PC-3 (cell line): Measurements from ENCODE around the gene SLC5A9. TPM values are rescaled to one million over a fixed set of nuclear protein-coding genes. Genes with fewer than 3 reads are reported as not detected.

Experiments
- ATAC-seq: fragments of 200-7000 bp; cut with Tn5 transposase; 2 replicates; pipeline ENCODE4 v1.9.1; 2020; ENCODE audit warnings: mild to moderate bottlenecking, moderate library complexity
- Bru-seq: library from RNA; stranded (reverse); fragments of 400-500 nt; gene quantifications from one replicate; lab custom pipeline; 2021; lab: Mats Ljungman, UMichigan
- BruChase-seq, 2 experiments: library from RNA; stranded (reverse); fragments of 400-500 nt; gene quantifications; one replicate each; lab custom pipeline; 2021; lab: Mats Ljungman, UMichigan
- BruUV-seq: library from RNA; stranded (reverse); fragments of 400-500 nt; replicated peaks from 2 replicates; lab custom pipeline; 2021; lab: Mats Ljungman, UMichigan
- CTCF ChIA-PET: fragments of 300-600 bp; sonication (Branson Sonifier 250); formaldehyde crosslinking; loops from one replicate; lab custom pipeline; 2022; ENCODE audit warnings: antibody characterized with exemption; lab: Charles Lee
- POLR2A ChIA-PET: fragments of 300-600 bp; sonication (Branson Sonifier 250); formaldehyde crosslinking; loops from one replicate; lab custom pipeline; 2022; ENCODE audit warnings: antibody characterized with exemption; ENCODE audit not compliant: unreplicated experiment; lab: Charles Lee
- DNase-seq: peaks from one replicate; pipeline ENCODE4 v3.0.0-alpha.2; 2015
- H2AFZ ChIP-seq: fragments of 300-600 bp; sonication (generic); 2 replicates; pipeline ENCODE4 v1.6.0; 2016; ENCODE audit warnings: antibody characterized with exemption, low read length
- H3F3A ChIP-seq: fragments of 300-600 bp; sonication (generic); one replicate; pipeline ENCODE4 v1.6.0; 2017; ENCODE audit warnings: antibody characterized with exemption, low read length, control low read depth, mild to moderate bottlenecking; ENCODE audit not compliant: unreplicated experiment
- H3K27ac ChIP-seq: fragments of 300-600 bp; sonication (generic); 2 replicates; pipeline ENCODE4 v1.5.1; 2016; ENCODE audit warnings: mild to moderate bottlenecking, low read length
- H3K27me3 ChIP-seq: fragments of 300-600 bp; sonication (generic); 2 replicates; pipeline ENCODE4 v1.6.1; 2016; ENCODE audit warnings: low read length, mixed read lengths
- H3K36me3 ChIP-seq: fragments of 300-600 bp; sonication (generic); 2 replicates; pipeline ENCODE4 v1.6.1; 2016; ENCODE audit warnings: low read depth, mixed run types, low read length, mixed read lengths
- H3K4me1 ChIP-seq: fragments of 300-600 bp; sonication (generic); 2 replicates; pipeline ENCODE4 v1.5.1; 2016; ENCODE audit warnings: low read length; ENCODE audit not compliant: insufficient read depth
- H3K4me2 ChIP-seq: fragments of 300-600 bp; sonication (generic); 2 replicates; pipeline ENCODE4 v1.6.0; 2016; ENCODE audit warnings: low read length
- H3K4me3 ChIP-seq: fragments of 300-600 bp; sonication (generic); 2 replicates; pipeline ENCODE4 v1.5.1; 2016; ENCODE audit warnings: mild to moderate bottlenecking, low read length, mixed read lengths
- H3K79me2 ChIP-seq: fragments of 300-600 bp; sonication (generic); 2 replicates; pipeline ENCODE4 v1.6.1; 2017; ENCODE audit warnings: low read length, mixed read lengths
- H3K9ac ChIP-seq: fragments of 300-600 bp; sonication (generic); 2 replicates; pipeline ENCODE4 v1.6.0; 2016; ENCODE audit warnings: mild to moderate bottlenecking, low read length
- H3K9me2 ChIP-seq: fragments of 300-600 bp; sonication (generic); replicated peaks from 2 replicates; pipeline ENCODE4 v1.6.1; 2016; ENCODE audit warnings: mixed run types, low read length, mixed read lengths
- H3K9me3 ChIP-seq: fragments of 300-600 bp; sonication (generic); 2 replicates; pipeline ENCODE4 v1.6.1; 2016; ENCODE audit warnings: low read length, mixed read lengths
- H4K20me1 ChIP-seq: fragments of 300-600 bp; sonication (generic); 2 replicates; pipeline ENCODE4 v1.6.1; 2016; ENCODE audit warnings: low read length, mixed read lengths
- CTCF ChIP-seq: fragments of 300-600 bp; sonication (generic); conservative IDR thresholded peaks from 2 replicates; pipeline ENCODE4 v1.5.1; 2017; ENCODE audit warnings: antibody characterized with exemption, low read depth, mild to moderate bottlenecking, low read length
- EZH2 ChIP-seq: fragments of 300-600 bp; sonication (generic); IDR thresholded peaks from one replicate; pipeline ENCODE4 v1.6.1; 2017; ENCODE audit warnings: antibody characterized with exemption, mild to moderate bottlenecking, low read length; ENCODE audit not compliant: unreplicated experiment
- EZH2phosphoT487 ChIP-seq: fragments of 300-600 bp; sonication (generic); IDR thresholded peaks from 2 replicates; pipeline ENCODE4 v1.6.1; 2018; ENCODE audit warnings: mild to moderate bottlenecking, antibody characterized with exemption, low read length, borderline replicate concordance
- intact Hi-C: fragments of 100-400 bp; cut with micrococcal nuclease; formaldehyde crosslinking; loops from 2 replicates; pipeline ENCODE4 v1.9.0; 2023
- long read RNA-seq: library from polyadenylated mRNA; unstranded; transcript quantifications from one replicate; pipeline ENCODE4 v2.0.0, GENCODE V29; 2021; ENCODE audit not compliant: unreplicated experiment
- total RNA-seq: library from RNA; depleted of rRNA; stranded (reverse); fragments of >200 nt; gene quantifications from 2 replicates; pipeline ENCODE4 v1.2.3, GENCODE V29; 2014; rRNA removed

SLC5A9 gene
- not detected in 2 replicates for total RNA-seq
- Bru-seq, nascent RNA = not detected
- BruChase-seq, experiment 1, labeled RNA remaining after a 6-hour chase = not detected
- not detected for BruChase-seq, experiment 2, labeled RNA remaining after a 2-hour chase
- long read RNA-seq, partial matches to known transcripts = 0 of 1 reads
- long read RNA-seq, other reads (novel, unspliced or antisense) = 1 of 1 reads

- no peak within 1 kb of the TSS for H3K9ac ChIP-seq
- ChIA-PET POLR2A (no interaction called here), CTCF (no interaction called here)
- H3K4me2 ChIP-seq = no peak within 1 kb of the TSS
- no peaks in the 10 kb centered on the region; the same call in 1 of the 2 replicates for H3K27me3 ChIP-seq
- no peak within 1 kb of the TSS for H3K27ac ChIP-seq
- no peaks in the 10 kb centered on the region for H4K20me1 ChIP-seq
- no peaks in the 10 kb centered on the region for H3K79me2 ChIP-seq
- H3K4me1 ChIP-seq = no peaks in the 10 kb centered on the region
- DNase-seq (no peak), ATAC-seq (no peak)
- intact Hi-C loops = no loop called here
- no peaks in the 10 kb centered on the region for H3K36me3 ChIP-seq
- BruUV-seq = no TSS peak
- no peak within 1 kb of the TSS for H2AFZ ChIP-seq
- TF ChIP-seq CTCF = no peak
- TF ChIP-seq EZH2 = no peak
- no peak for TF ChIP-seq EZH2phosphoT487
- no peak within 1 kb of the TSS for H3K4me3 ChIP-seq
- H3F3A ChIP-seq = no peaks in the 10 kb centered on the region
- no peaks in the 10 kb centered on the region for H3K9me2 ChIP-seq
- no peaks in the 10 kb centered on the region for H3K9me3 ChIP-seq
Measured at GRCh38 chr1:48222501-48223242, at the start of gene SLC5A9. TSS of gene SLC5A9 (plus strand) at chr1:48222716. CDS start at chr1:48222737, 21 bp downstream.

GRCh38 chr1:48175116-48175515 lies 47.4 kb upstream of the SLC5A9 start:
- CTCF ChIA-PET = no interaction called here
- H3K36me3 ChIP-seq = no peaks in the 10 kb centered on the region
- no TSS peak for BruUV-seq
- H2AFZ ChIP-seq = no peak overlapping the region
- no peaks in the 10 kb centered on the region for H3K9me3 ChIP-seq
- H3K9ac ChIP-seq = no peak overlapping the region
- no peaks in the 10 kb centered on the region for H3K9me2 ChIP-seq
- no peaks in the 10 kb centered on the region for H3F3A ChIP-seq
- ATAC-seq (no peak), DNase-seq (no peak)
- no peaks in the 10 kb centered on the region for H3K4me1 ChIP-seq
- POLR2A ChIA-PET = no interaction called here
- peaks cover 37% of the 10 kb centered on the region for H3K27me3 ChIP-seq
- no peak overlapping the region for H3K27ac ChIP-seq
- no peaks in the 10 kb centered on the region for H4K20me1 ChIP-seq
- TF ChIP-seq EZH2 (no peak), EZH2phosphoT487 (no peak), CTCF (no peak)
- no peak overlapping the region for H3K4me2 ChIP-seq
- no peak overlapping the region for H3K4me3 ChIP-seq
- intact Hi-C loops = no loop called here
- no peaks in the 10 kb centered on the region for H3K79me2 ChIP-seq

- Histone ChIP-seq H2AFZ (no peak overlapping the region), H3K27me3 (peaks cover 34% of the 10 kb centered on the region), H3F3A (no peaks in the 10 kb centered on the region), H3K4me2 (no peak overlapping the region), H3K9me3 (no peaks in the 10 kb centered on the region), H3K79me2 (no peaks in the 10 kb centered on the region), H3K36me3 (no peaks in the 10 kb centered on the region), H3K9me2 (no peaks in the 10 kb centered on the region), H3K27ac (no peak overlapping the region), H3K9ac (no peak overlapping the region), H4K20me1 (no peaks in the 10 kb centered on the region), H3K4me3 (no peak overlapping the region), H3K4me1 (no peaks in the 10 kb centered on the region)
- no peak for ATAC-seq
- ChIA-PET POLR2A (no interaction called here), CTCF (no interaction called here)
- TF ChIP-seq CTCF = no peak
- TF ChIP-seq EZH2phosphoT487 = no peak
- no peak for TF ChIP-seq EZH2
- DNase-seq = peak; percentile 10
- intact Hi-C loops = no loop called here
- no TSS peak for BruUV-seq
Measured at GRCh38 chr1:48177257-48177656, 45.3 kb upstream of the SLC5A9 start.
